Measurements from ENCODE around the gene HECW1. TPM values are rescaled to one million over a fixed set of nuclear protein-coding genes. Genes with fewer than 3 reads are reported as not detected.

HECW1 gene
- total and polyA plus RNA-seq, 10 of the 15 experiments (the other 5 are each of a cell fraction or from before 2014, with no cell fraction given) = under 0.01 to 0.31 (median 0.04) TPM; not detected in 3

GRCh38 chr7:43229801-43230200 lies 117.4 kb downstream of the HECW1 start:
- Histone ChIP-seq H3K36me3 (ENCODE audit: control insufficient read depth in 2 of 2, insufficient read depth in 2 of 2, low read length in 1 of 2) (no peaks in the 10 kb centered on the region), H2AFZ (ENCODE audit: control insufficient read depth, low read depth, low read length) (no peak overlapping the region), H3K9me3 (replicated peaks; ENCODE audit: control insufficient read depth, insufficient read depth, low read length) (no peaks in the 10 kb centered on the region), H3K27ac (ENCODE audit: control insufficient read depth, insufficient read depth) (no peak overlapping the region), H3K4me2 (ENCODE audit: control insufficient read depth, insufficient read depth) (no peak overlapping the region), H3K4me3 (no peak overlapping the region), H3K79me2 (ENCODE audit: control insufficient read depth, insufficient read depth, low read length) (no peaks in the 10 kb centered on the region), H3K4me1 (ENCODE audit: control insufficient read depth, insufficient read depth, low read length) (no peaks in the 10 kb centered on the region), H3K27me3 (replicated peaks in 1 of 2; ENCODE audit: control insufficient read depth in 2 of 2, insufficient read depth in 2 of 2, low read length in 1 of 2) (no peaks in the 10 kb centered on the region; a peak in 2 of 4 replicates), H3K9ac (ENCODE audit: control insufficient read depth, insufficient read depth, low read length) (no peak overlapping the region), H4K20me1 (ENCODE audit: control insufficient read depth, insufficient read depth) (no peaks in the 10 kb centered on the region)
- intact Hi-C loops (cut with micrococcal nuclease; ENCODE audit: unreplicated experiment) (no loop called here), in situ Hi-C loops (cut with MboI) (no loop called here)
- CTCF ChIA-PET = no interaction called here
- DNase-seq (ENCODE audit: low read depth, low spot score) (no peak), FAIRE-seq (no peak), ATAC-seq (no peak)
- TF ChIP-seq ZSCAN29 (IDR thresholded peaks at IDR 0.05) (no peak), RFX5 (IDR thresholded peaks at IDR 0.05; ENCODE audit: low read depth, low read length) (no peak), NFXL1 (IDR thresholded peaks at IDR 0.05; ENCODE audit: borderline replicate concordance) (no peak), SUZ12 (IDR thresholded peaks at IDR 0.05; ENCODE audit: unreplicated experiment) (no peak), MTA3 (IDR thresholded peaks at IDR 0.05; ENCODE audit: borderline replicate concordance, low read length) (no peak), IKZF2 (IDR thresholded peaks at IDR 0.05) (no peak), BRCA1 (IDR thresholded peaks at IDR 0.05; ENCODE audit: low read depth, low read length) (no peak), MLLT1 (IDR thresholded peaks at IDR 0.05) (no peak), TCF3 (IDR thresholded peaks at IDR 0.05; ENCODE audit: borderline replicate concordance, insufficient read depth, low read depth, low read length) (no peak), TCF7 (IDR thresholded peaks at IDR 0.05; ENCODE audit: borderline replicate concordance) (no peak), MEF2A (IDR thresholded peaks at IDR 0.05; ENCODE audit: insufficient read depth, low read depth, low read length) (no peak), NR2C2 (IDR thresholded peaks at IDR 0.05; ENCODE audit: borderline replicate concordance, control insufficient read depth, insufficient read length, low read depth) (no peak)
- SMC1A ChIA-PET (ENCODE audit: uncharacterized antibody, unreplicated experiment) = no interaction called here
- POLR2A ChIA-PET = no interaction called here
- RAD21 ChIA-PET (ENCODE audit: unreplicated experiment) = no interaction called here
- no TSS peak for BruUV-seq (replicated peaks)
- WGBS (ENCODE audit: insufficient coverage, insufficient replicate concordance, low lambda C conversion rate, missing lambda C conversion rate) = 22% methylated on average over 5 of the region's 5 CpGs

Data from GM12878 (cell line).